Measurements from ENCODE around the gene LONRF2.

Gene LONRF2

GRCh38 chr2:100246163-100247145, 75.8 kb downstream of the LONRF2 start:
- Mint-ChIP-seq H3K9me3 (no peaks in the 10 kb centered on the region), H3K27ac (no peak overlapping the region), H3K36me3 (ENCODE audit: low read depth) (no peaks in the 10 kb centered on the region), H3K27me3 (ENCODE audit: low read depth) (no peaks in the 10 kb centered on the region), H3K4me1 (ENCODE audit: low read depth) (no peaks in the 10 kb centered on the region), H3K4me3 (no peak overlapping the region)

DNA sequence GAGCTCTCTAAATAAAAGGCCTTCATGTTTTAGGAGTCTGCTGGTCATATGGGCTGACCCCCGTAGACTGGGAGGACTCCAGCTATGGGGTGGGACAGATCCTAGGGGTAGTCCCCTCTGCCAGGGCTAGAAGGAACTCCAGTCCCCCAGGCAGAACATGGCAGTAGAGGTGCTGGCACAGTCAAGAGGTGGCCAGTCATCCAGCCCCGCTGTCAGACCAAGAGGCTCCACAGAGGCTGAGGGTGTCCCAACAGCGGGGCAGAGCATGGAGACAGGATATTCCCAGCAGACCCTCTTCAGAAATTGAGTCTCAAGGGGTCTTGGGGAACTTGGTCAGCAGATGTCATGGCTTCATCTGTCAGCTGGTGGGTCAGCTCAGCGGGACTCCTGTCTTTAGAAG, 76.6 kb downstream of the LONRF2 start:
- no peaks in the 10 kb centered on the region for H3K9me3 Mint-ChIP-seq
- no peaks in the 10 kb centered on the region for H3K36me3 Mint-ChIP-seq (ENCODE audit: low read depth)
- H3K27ac Mint-ChIP-seq = no peak overlapping the region
- no peaks in the 10 kb centered on the region for H3K4me1 Mint-ChIP-seq (ENCODE audit: low read depth)
- H3K4me3 Mint-ChIP-seq = no peak overlapping the region
- H3K27me3 Mint-ChIP-seq (ENCODE audit: low read depth) = no peaks in the 10 kb centered on the region

DNA sequence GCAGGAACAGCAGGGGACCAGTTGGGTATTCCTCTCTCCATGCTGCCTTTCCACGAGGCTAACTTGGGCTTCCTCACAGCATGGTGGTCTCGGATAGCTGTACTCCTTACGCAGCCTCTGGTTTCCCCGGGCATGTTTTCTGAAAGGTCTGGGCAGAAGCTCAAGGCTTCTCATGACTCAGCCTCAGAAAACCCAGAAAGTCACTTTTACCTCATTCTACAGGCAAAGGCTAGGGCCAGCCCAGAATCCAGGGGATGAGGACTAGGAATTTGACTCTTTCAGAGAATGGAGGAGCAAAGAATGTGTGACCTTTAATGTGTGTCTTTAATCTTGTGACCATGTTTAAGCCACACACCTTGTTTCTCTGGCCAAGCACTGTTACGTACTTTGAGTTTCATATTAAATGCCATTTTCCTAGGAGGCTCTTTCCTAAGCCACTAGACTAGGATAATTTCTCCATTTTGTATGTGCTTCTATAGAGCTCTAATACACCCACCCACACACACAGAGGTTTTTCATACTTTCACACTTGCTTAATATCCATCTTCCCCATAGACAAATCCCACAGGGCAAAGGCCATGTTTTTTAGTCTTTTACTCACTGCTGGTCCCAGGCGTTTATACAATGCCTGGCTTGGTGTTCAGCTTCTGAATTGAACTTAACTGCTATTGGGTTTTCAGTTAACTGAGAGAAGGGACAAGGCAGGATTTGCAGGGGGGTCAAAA, 77.3 kb downstream of the LONRF2 start:
- no peaks in the 10 kb centered on the region for H3K27me3 Mint-ChIP-seq (ENCODE audit: low read depth)
- H3K36me3 Mint-ChIP-seq (ENCODE audit: low read depth) = no peaks in the 10 kb centered on the region
- no peaks in the 10 kb centered on the region for H3K9me3 Mint-ChIP-seq
- H3K4me3 Mint-ChIP-seq = no peak overlapping the region
- H3K27ac Mint-ChIP-seq = no peak overlapping the region
- H3K4me1 Mint-ChIP-seq (ENCODE audit: low read depth) = no peaks in the 10 kb centered on the region

DNA sequence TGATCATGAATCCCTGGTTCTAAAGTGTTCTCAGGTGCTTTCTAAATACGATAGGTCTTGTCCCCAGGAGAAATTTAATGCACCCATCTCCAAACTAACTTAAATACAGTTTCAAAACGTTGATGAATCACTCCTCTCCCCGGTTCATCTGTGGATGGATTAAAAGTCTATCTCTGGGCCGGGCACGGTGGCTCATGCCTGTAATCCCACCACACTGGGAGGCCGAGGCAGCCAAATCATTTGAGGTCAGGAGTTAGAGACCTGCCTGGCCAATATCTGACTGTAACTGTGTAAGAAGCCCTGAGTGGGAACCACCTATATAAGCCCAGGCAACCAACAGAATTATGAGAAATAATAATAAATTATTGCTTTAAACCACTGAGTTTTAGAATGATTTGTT, 78.7 kb downstream of the LONRF2 start:
- H3K27ac Mint-ChIP-seq = no peak overlapping the region
- no peaks in the 10 kb centered on the region for H3K4me1 Mint-ChIP-seq (ENCODE audit: low read depth)
- H3K4me3 Mint-ChIP-seq = no peak overlapping the region
- H3K9me3 Mint-ChIP-seq = no peaks in the 10 kb centered on the region
- H3K27me3 Mint-ChIP-seq (ENCODE audit: low read depth) = no peaks in the 10 kb centered on the region
- no peaks in the 10 kb centered on the region for H3K36me3 Mint-ChIP-seq (ENCODE audit: low read depth)

GRCh38 chr2:100242891-100243619, 79.2 kb downstream of the LONRF2 start:
- Mint-ChIP-seq H3K4me1 (ENCODE audit: low read depth) (no peaks in the 10 kb centered on the region), H3K27ac (no peak overlapping the region), H3K27me3 (ENCODE audit: low read depth) (no peaks in the 10 kb centered on the region), H3K9me3 (no peaks in the 10 kb centered on the region), H3K36me3 (ENCODE audit: low read depth) (no peaks in the 10 kb centered on the region), H3K4me3 (no peak overlapping the region)

GRCh38 chr2:100242476-100242875, 79.8 kb downstream of the LONRF2 start:
- peaks cover under 1% of the 10 kb centered on the region for H3K27me3 Mint-ChIP-seq (ENCODE audit: low read depth)
- H3K4me1 Mint-ChIP-seq (ENCODE audit: low read depth) = no peaks in the 10 kb centered on the region
- H3K4me3 Mint-ChIP-seq = no peak overlapping the region

DNA sequence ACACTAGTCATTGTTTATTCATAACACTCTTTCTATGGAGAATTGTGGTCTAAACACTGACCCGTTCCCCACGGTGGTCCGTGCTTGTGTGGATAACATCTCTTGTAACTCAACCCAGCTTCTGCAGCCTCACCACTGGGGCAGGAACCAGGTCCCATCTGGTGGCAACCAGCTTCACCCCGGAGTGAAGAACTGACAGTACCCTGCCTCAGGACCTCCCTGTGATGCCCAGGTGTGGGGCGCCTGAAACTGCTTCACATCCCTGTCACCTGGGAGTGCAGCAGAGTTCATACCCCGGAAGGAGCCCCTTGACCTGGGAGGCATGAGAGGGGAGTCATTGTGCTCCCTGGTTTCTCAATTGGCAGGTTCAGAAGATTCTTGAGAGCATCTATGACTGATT, 81.1 kb downstream of the LONRF2 start:
- H3K36me3 Mint-ChIP-seq (ENCODE audit: low read depth) = no peaks in the 10 kb centered on the region
- peaks cover 5% of the 10 kb centered on the region for H3K27me3 Mint-ChIP-seq (ENCODE audit: low read depth)
- no peak overlapping the region for H3K27ac Mint-ChIP-seq
- no peak overlapping the region for H3K4me3 Mint-ChIP-seq
- no peaks in the 10 kb centered on the region for H3K9me3 Mint-ChIP-seq
- no peaks in the 10 kb centered on the region for H3K4me1 Mint-ChIP-seq (ENCODE audit: low read depth)

More at GRCh38 chr2:100242476-100242875, 79.8 kb downstream of the LONRF2 start:
- Mint-ChIP-seq H3K27ac (no peak overlapping the region), H3K9me3 (no peaks in the 10 kb centered on the region), H3K36me3 (ENCODE audit: low read depth) (no peaks in the 10 kb centered on the region)

- Mint-ChIP-seq H3K27ac (no peak overlapping the region), H3K4me1 (ENCODE audit: low read depth) (peaks cover 3% of the 10 kb centered on the region)
Observed at GRCh38 chr2:100240386-100240785, 81.9 kb downstream of the LONRF2 start.

GRCh38 chr2:100239486-100240210, 82.7 kb downstream of the LONRF2 start:
- Mint-ChIP-seq H3K27ac (no peak overlapping the region), H3K4me3 (no peak overlapping the region), H3K4me1 (ENCODE audit: low read depth) (peaks cover 11% of the 10 kb centered on the region), H3K36me3 (ENCODE audit: low read depth) (no peaks in the 10 kb centered on the region), H3K9me3 (no peaks in the 10 kb centered on the region), H3K27me3 (ENCODE audit: low read depth) (peaks cover 5% of the 10 kb centered on the region)

More at GRCh38 chr2:100240386-100240785, 81.9 kb downstream of the LONRF2 start:
- no peak overlapping the region for H3K4me3 Mint-ChIP-seq
- H3K9me3 Mint-ChIP-seq = no peaks in the 10 kb centered on the region
- no peaks in the 10 kb centered on the region for H3K36me3 Mint-ChIP-seq (ENCODE audit: low read depth)
- peaks cover 5% of the 10 kb centered on the region for H3K27me3 Mint-ChIP-seq (ENCODE audit: low read depth)

DNA sequence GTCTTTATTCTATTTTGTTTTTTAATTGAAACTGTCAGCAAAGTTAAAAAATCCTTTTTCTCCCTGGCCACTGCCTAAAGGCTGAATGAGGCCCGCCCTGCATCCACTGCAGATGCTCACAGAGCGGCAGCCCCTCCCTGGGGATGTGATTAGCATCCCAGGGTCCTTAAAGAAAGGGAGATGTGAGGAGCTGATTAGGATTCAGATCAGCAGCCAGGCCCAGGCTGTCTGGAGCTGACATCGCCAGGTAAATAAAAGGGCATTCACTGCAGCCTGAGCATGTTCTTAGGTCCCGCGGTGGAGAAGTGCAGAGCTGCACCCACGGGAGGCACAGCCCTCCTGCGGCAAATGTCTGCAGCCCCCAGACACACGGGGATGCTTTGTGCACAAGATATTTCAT, 83.8 kb downstream of the LONRF2 start:
- no peak overlapping the region for H3K27ac Mint-ChIP-seq
- no peaks in the 10 kb centered on the region for H3K36me3 Mint-ChIP-seq (ENCODE audit: low read depth)
- H3K4me1 Mint-ChIP-seq (ENCODE audit: low read depth) = peaks cover 11% of the 10 kb centered on the region
- H3K9me3 Mint-ChIP-seq = no peaks in the 10 kb centered on the region
- H3K4me3 Mint-ChIP-seq = no peak overlapping the region
- peaks cover 12% of the 10 kb centered on the region for H3K27me3 Mint-ChIP-seq (ENCODE audit: low read depth)

DNA sequence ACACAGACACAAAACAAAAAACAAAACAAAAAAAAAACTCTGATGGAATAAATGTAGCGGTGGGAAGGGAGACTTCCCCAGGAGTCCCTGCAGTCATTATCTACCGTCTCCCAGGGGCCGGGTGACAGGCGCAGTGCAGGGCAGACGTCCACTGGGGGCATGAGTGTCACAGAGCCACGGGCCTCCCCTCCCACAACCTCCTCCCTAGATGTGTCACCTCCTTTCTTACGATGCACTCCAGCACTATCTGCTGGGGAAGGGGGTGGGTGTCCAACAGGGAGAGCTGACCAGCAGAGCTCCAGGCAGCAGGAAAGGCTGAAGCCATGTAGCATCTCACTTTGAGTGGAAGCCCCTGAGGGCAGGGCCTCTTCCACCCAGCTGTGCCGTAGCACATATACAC, 84.5 kb downstream of the LONRF2 start:
- H3K4me1 Mint-ChIP-seq (ENCODE audit: low read depth) = peaks cover 11% of the 10 kb centered on the region
- no peak overlapping the region for H3K27ac Mint-ChIP-seq
- H3K36me3 Mint-ChIP-seq (ENCODE audit: low read depth) = no peaks in the 10 kb centered on the region
- H3K4me3 Mint-ChIP-seq = no peak overlapping the region
- peaks cover 14% of the 10 kb centered on the region for H3K27me3 Mint-ChIP-seq (ENCODE audit: low read depth)
- H3K9me3 Mint-ChIP-seq = no peaks in the 10 kb centered on the region

DNA sequence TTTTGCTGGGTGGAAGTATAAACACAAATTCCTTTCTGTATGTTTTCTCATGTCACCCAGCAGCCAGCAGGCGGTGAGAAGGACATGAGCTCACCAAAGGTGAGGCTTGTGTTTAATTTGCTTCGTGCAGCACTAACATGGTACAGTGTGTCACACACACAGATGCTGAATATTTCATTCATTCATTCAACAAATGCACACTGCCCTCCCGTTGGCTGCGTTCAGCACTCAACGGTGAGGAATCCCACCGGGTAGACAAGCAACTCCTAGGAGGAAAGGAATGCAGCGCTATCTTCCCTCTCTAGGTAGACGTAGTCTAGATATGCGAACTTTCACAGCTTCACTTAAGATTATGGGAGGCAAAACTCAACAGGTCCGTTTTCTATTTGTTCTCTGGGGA, 85.1 kb downstream of the LONRF2 start:
- H3K9me3 Mint-ChIP-seq = no peaks in the 10 kb centered on the region
- peaks cover 11% of the 10 kb centered on the region for H3K4me1 Mint-ChIP-seq (ENCODE audit: low read depth)
- H3K27me3 Mint-ChIP-seq (ENCODE audit: low read depth) = peaks cover 14% of the 10 kb centered on the region
- no peak overlapping the region for H3K27ac Mint-ChIP-seq
- no peak overlapping the region for H3K4me3 Mint-ChIP-seq
- H3K36me3 Mint-ChIP-seq (ENCODE audit: low read depth) = no peaks in the 10 kb centered on the region

- Mint-ChIP-seq H3K4me1 (ENCODE audit: low read depth) (peaks cover 11% of the 10 kb centered on the region), H3K36me3 (ENCODE audit: low read depth) (no peaks in the 10 kb centered on the region), H3K9me3 (no peaks in the 10 kb centered on the region), H3K4me3 (no peak overlapping the region), H3K27ac (no peak overlapping the region), H3K27me3 (ENCODE audit: low read depth) (peaks cover 14% of the 10 kb centered on the region)
Observed at GRCh38 chr2:100236166-100236565, 86.1 kb downstream of the LONRF2 start.

DNA sequence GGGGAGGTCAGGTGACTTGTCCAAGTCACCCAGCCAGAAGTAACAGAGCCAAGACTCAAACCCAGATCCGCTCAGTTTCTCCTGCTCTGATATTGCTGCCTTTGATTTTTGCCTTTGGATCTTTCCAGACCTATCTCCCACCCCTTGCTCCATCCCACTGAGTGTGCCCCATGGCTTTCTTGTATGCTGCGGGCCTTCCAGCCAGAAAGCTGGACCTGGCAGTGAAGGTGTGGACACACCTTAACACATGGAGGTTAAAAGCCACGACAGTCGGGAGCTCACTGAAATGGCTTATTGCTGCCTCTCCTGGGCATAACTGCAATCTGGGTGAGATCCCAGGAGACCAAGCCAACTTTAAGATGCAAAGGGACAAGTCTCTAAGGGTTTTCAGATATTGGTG, 86.7 kb downstream of the LONRF2 start:
- no peak overlapping the region for H3K4me3 Mint-ChIP-seq
- no peaks in the 10 kb centered on the region for H3K9me3 Mint-ChIP-seq
- peaks cover 11% of the 10 kb centered on the region for H3K4me1 Mint-ChIP-seq (ENCODE audit: low read depth)
- peaks cover 14% of the 10 kb centered on the region for H3K27me3 Mint-ChIP-seq (ENCODE audit: low read depth)
- H3K36me3 Mint-ChIP-seq (ENCODE audit: low read depth) = no peaks in the 10 kb centered on the region
- no peak overlapping the region for H3K27ac Mint-ChIP-seq

Measured in T-helper 1 cell treated with Interleukin-12 subunit alpha and Interleukin-12 subunit beta and Interleukin-4 antibody, amounts not matched to agents 30 μg/mL and 1 μg/mL, for 36 hours (primary cell).